ENCODE data around the gene PLCL1.

The PLCL1 gene

DNA sequence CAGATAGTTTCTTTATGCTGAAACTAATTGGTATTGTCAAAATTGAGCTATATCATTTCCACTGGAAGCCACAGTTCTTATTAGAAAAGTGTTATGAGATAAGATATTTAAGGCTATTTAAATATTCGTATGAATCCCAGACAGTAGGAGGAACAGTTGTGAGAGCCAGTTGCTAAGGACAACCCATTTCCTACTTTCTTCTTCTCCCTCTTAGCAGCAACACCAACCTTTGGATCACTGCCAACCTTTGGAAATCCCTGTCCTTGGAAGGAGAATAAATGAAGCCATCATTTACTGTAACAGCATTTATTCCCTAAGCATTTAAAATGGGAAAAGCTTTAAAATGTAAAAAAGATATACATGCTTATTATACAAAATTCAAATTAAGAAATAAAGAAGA, 85.8 kb downstream of the PLCL1 start:
- peak; percentile 25 for DNase-seq

DNA sequence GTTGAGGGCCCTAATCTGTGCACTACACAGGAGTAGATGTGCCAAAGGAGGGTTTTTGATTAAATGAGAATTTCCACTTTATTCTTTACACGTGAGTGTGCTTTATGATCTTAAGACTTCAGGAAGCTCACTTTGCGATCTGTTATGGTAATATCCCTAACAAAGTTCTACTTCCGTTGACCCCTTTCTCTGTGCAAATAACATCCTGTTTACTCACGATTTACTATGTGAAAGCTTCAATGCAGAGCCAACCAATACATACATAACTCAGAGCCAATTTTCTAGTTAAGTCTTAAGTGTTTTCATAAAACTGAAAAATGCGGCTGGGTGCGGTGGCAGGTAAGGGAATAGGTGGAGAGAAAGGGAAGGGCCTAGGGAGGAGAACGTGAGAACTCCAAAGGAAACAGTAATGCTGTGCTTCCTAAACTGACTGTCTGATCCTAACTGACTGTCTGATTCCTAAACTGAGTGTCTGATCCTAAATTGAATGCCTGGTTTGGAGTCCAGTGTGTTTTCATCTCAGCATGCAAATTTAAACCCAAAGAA, 87.6 kb downstream of the PLCL1 start:
- no peak for DNase-seq

DNA sequence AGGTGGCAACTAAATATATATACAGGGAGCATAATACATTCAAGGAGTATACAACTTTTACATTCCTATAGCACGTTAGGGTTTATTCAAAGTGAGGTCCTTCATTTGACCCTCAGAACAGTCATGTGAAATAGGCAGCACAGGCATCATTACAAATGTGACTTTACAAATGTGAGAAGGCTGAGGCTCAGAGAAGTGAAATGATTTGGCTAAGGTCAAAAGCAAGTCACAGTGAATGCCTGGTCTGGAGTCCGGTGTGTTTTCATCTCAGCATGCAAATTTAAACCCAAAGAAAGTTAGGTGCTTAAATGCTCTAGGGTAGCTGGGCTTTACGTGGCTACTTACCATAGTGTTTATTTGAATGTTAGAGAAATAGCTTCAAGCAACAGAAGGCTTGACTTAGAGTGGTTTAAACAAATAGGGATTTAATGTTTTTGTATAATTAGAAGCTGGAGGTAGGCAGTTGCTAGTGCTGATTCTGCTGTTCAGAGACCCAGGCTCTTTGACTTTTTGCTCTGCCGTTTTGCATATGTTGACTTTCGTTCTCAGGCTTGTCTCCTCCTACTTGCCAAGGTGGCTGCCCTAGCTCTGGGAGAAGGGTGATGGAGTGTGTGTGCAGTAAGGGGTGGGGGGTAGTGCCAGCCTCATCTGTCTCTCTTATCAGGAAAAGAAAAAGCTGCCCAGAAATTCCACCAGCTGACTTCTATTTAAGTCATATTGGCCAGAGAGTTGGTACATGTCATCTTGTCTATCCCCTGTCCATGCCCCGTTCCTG, 89.2 kb downstream of the PLCL1 start:
- DNase-seq = no peak

- DNase-seq = no peak
Observed at GRCh38 chr2:197894751-197895274, 90.4 kb downstream of the PLCL1 start.

GRCh38 chr2:197897960-197898678, 93.7 kb downstream of the PLCL1 start:
- no peak for DNase-seq

- no peak for DNase-seq
Observed at GRCh38 chr2:197904446-197904845, 100.1 kb downstream of the PLCL1 start.

DNA sequence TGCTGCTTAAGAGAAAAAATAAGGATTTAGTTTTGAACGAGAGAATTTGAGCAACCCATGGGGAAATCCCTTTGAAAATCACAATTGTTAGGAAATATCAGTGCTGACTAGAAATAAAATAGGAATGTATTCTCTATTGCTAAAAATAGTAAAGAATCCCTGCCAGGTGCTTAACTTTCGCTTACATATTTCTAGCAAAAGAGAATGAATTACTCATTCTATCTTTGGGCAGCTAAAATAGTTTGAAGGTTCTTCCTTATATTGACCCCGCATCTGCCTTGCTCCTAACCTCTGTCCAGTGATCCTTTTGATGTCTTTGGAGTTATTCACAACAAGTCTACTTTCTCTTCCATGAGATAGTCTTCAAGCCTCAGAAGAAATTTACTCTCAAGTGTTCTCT, 103.8 kb downstream of the PLCL1 start:
- DNase-seq = no peak

GRCh38 chr2:197908990-197909776, 104.8 kb downstream of the PLCL1 start:
- DNase-seq = no peak

DNA sequence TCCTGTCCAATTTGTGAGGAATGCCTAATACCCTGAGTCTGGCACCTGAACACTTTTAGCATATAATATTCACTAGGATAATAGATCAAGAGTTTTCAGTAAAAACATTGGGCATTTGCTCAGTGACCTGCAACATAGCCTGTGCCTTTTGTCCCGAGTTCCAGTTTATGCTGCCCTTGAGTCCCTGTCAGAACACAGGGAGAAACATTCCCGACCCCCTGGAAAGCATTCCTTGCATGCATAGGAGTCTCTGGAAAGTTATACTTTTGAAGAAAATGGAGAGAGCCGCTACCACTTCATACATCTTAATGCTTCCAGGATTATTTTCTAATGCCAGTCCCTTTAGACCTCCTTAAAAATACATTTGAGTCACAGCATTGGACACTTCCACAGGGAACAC, 107.3 kb downstream of the PLCL1 start:
- no peak for DNase-seq

DNA sequence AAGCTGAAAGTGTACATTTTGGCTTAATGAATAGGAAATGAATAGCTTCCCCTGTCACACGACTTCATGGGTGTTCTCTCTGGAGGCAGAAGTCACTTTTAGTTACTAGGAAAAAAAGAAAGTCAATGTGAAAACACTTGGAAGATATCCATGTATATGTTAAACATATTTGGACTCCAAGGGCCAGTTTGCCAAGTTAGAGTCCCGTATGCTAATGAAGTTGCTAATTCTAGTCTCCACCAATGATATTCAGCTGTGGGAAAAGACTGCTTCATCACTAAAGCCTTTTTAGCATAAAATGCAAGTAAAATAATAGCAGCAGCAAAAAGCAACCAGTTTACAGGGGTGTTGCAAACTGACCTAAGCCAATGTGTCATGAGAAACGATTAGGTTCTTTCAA, 108.7 kb downstream of the PLCL1 start:
- DNase-seq = no peak

- no peak for DNase-seq
Observed at GRCh38 chr2:197914778-197915177, 110.4 kb downstream of the PLCL1 start.

DNA sequence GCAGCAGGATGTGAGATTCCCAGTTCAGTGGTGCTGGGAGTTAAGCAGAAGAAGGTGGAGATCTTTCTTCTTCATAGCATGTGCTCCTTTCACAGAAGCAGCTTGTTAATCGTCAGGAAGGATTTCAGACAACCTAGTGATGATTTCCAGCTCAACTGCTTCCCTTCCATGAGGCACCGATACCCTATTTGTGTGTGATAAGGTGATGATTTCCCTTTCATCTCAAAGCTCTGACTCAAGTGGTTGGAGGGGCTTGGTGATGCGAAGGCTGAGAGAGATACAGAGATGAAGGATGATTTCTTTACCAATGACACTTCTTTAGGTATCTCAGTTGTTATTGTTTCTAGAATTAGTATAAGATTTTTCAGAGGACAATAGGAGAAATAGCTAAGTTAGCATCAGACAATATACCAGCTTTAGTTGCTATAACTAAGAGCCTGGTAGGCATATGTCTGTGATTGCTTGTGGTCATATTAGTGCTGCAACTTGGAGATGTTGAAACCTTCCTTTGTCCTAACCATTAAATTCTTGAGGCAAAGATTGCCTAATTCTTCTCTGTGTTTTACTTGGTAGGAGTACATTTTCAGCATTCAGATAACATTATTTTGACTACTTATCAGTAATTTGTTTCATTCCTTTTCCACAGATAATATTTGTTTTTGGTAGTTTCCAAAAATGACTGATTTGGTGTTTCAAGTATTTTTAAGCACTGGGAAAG, 111.3 kb downstream of the PLCL1 start:
- DNase-seq = no peak

DNA sequence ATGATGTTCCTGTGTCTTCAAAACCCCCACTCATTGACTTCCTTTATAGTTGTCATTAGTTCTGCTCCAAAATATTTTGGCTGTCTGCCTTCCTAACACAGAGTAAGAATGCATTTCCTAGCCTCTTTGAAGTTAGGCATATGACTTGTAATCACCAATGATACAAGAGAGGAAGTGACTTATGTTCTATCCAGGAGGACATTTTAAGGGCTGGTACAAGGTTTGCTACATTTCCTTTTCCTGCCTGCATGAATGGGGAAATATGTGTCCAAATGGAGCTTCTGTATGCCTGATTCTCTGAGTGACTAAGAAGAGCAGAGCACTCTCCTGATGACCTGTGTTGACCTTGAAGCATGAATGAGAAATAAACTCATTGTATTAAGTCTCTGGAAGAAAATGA, 115.1 kb downstream of the PLCL1 start:
- no peak for DNase-seq

- DNase-seq = no peak
Observed at GRCh38 chr2:197920088-197920487, 115.7 kb downstream of the PLCL1 start.

DNA sequence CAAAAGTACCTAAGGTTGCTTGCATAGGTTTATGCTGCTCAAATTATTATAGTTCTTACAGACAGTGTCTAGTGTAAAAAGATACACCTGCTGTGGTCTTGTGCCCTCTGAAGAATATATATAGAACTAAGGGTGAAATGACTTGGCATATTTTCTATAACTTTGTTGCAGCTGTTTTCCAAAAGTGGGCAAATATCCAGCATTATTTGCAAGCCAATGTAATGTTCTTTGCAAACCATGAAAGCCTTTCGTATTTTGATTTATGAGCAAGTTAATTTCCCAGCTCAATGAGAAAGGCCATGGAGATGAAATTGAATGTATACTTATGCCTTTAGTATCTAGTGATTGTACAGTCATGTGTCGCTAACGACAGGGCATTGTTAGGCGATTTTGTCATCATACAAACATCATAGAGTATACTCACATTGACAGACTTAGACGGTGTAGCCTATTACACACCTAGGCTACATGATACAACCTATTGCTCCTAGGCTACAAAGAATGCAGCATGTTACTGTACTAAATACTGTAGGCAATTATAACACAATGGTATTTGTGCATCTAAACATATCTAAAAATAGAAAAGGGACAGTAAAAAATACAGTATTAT, 116.3 kb downstream of the PLCL1 start:
- peak; percentile 56 for DNase-seq

DNA sequence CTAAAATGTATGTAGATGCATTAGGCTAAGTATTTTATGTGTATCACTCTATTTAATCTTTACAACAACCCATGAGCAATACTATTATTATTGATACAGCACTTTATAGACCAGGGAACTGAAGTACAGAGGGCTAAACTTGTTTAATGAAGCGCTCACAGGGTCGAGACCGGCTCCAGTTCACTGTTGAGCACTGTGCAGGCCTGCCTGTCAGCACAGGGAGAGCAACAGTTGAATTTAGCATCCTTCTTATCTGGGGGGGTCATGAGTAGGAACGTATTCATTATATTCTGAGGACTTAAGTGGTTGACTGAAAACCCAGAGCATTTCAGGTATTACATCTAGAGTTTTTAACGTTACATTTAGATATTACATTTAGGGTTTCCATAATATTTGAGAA, 120.1 kb downstream of the PLCL1 start:
- no peak for DNase-seq

- DNase-seq = no peak
Observed at GRCh38 chr2:197925204-197925603, 120.8 kb downstream of the PLCL1 start.

DNA sequence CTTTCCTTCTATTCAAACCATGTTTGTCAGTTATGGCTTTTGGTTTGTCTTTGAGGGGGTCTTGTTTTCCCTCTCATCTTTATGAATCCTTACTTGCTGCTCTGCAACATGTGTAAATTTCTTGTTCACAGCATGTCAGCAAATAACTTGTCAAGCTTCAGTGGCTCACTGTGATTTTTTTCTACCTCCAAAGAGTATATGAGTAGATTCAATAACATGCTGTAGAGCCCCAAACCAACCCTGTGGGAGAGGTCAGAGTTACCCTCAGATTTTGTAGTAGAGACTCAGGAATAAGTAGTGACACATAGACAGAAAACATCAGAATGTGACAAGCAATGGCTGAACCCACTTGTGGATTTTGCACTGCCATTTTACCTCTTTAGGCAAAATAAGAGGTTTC, 121.6 kb downstream of the PLCL1 start:
- DNase-seq = no peak

GRCh38 chr2:197926673-197927072, 122.3 kb downstream of the PLCL1 start:
- DNase-seq = no peak

DNA sequence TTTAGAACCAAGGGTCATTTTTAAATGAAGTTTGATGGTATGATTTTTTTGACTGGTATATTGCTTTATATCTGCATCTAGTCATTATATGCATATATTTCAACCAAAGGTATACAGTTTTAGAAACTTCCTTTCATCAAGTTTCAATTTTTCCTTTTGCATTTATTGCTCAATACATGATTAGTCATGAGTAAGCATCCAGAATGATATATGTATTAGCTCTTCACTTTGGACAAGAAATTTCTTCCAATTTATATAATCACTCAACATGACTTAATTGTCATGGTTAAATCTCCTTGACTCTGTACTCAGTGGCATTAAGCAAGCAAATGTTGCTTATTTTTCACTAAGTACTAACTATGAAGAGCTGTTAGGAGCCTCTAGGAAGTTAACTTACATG, 123.6 kb downstream of the PLCL1 start:
- DNase-seq = no peak

GRCh38 chr2:197929008-197929885, 124.9 kb downstream of the PLCL1 start:
- no peak for DNase-seq

Measured in NCI-H1105 treated with DMSO at 0.1 percent for 48 hours (cell line).